ENCODE measurements around the gene CADM2.

DNA sequence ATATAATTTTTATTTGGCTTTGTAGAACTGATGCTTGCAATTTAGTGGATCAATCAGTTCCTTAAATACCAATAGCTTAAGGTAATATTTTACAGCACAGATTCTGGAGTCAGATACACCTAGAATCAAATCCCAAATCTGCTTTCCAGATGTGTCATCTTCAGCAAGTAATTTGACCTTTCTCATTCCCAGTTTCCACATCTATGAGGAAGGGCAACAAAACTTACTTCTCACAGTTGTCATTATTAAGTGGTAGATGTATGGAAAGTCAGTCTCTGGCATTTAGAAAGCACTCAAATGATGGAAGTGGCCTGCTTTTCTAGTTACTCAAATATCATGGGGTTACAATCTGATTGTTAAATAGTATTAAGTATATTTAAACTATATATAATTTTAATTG, 767.0 kb downstream of the CADM2 start:
- TF ChIP-seq, protein P1, sequence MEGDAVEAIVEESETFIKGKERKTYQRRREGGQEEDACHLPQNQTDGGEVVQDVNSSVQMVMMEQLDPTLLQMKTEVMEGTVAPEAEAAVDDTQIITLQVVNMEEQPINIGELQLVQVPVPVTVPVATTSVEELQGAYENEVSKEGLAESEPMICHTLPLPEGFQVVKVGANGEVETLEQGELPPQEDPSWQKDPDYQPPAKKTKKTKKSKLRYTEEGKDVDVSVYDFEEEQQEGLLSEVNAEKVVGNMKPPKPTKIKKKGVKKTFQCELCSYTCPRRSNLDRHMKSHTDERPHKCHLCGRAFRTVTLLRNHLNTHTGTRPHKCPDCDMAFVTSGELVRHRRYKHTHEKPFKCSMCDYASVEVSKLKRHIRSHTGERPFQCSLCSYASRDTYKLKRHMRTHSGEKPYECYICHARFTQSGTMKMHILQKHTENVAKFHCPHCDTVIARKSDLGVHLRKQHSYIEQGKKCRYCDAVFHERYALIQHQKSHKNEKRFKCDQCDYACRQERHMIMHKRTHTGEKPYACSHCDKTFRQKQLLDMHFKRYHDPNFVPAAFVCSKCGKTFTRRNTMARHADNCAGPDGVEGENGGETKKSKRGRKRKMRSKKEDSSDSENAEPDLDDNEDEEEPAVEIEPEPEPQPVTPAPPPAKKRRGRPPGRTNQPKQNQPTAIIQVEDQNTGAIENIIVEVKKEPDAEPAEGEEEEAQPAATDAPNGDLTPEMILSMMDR (IDR thresholded peaks at IDR 0.05) = no peak
- TF ChIP-seq POLR2A (IDR thresholded peaks at IDR 0.05) = no peak
